Measurements from ENCODE around the gene IGSF21. TPM values are rescaled to one million over a fixed set of nuclear protein-coding genes. Genes with fewer than 3 reads are reported as not detected.

The IGSF21 gene
- total and polyA plus RNA-seq, 2 donors (not counting 3 experiments of a cell fraction or from before 2014, with no cell fraction given) = not detected

DNA sequence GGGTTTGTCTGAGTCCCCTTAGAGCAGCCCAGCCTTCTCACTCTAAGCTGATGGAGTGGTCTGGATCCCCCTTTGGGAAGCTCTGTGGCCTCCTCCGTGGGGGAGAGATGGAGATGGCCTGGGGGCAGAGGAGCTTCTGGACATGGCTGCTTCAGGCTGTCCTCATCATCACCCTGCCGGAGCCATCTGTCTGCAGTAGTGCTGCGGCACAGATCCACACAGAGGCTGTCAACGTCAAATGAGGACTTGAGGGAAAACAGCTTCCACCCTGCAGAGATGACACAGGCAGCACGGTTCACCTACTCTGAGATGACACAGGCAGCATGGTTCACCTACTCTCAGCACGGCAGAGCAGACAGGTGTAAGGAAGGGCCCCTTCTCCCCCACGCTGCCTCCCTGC is 134.3 kb downstream of the IGSF21 start:
- dilution Hi-C loops (cut with MboI; ENCODE audit: extremely low pct_ligation_motif_present, low sequenced_read_pairs) = no loop called here
- H4K20me1 ChIP-seq (replicated peaks; ENCODE audit: control insufficient read depth, extremely low read depth, insufficient read depth, low read length) = no peaks in the 10 kb centered on the region

More for the DNA sequence above, 134.3 kb downstream of the IGSF21 start:
- Histone ChIP-seq H3K27me3 (ENCODE audit: control insufficient read depth in 2 of 2, insufficient read depth in 2 of 2, low read length in 2 of 2) (no peaks in the 10 kb centered on the region), H3K9me1 (replicated peaks; ENCODE audit: control insufficient read depth, extremely low read depth, insufficient read depth, low read length) (no peaks in the 10 kb centered on the region), H3K9ac (replicated peaks; ENCODE audit: extremely low read depth, insufficient read depth, low read length) (no peak overlapping the region), H3K4me2 (ENCODE audit: insufficient read depth, low read length) (no peak overlapping the region), H3K9me3 (replicated peaks; ENCODE audit: control insufficient read depth, insufficient read depth, low read length) (no peaks in the 10 kb centered on the region), H3K4me1 (ENCODE audit: control insufficient read depth, extremely low read depth, insufficient read depth, low read length) (no peaks in the 10 kb centered on the region), H3K36me3 (ENCODE audit: control insufficient read depth in 2 of 2, extremely low read depth in 1 of 2, insufficient read depth in 2 of 2, low read length in 2 of 2) (no peaks in the 10 kb centered on the region), H2AFZ (ENCODE audit: low read depth, low read length) (no peak overlapping the region), H3K27ac (ENCODE audit: insufficient read depth, low read depth, low read length) (no peak overlapping the region), H3K4me3 (replicated peaks in 1 of 3; ENCODE audit: insufficient read depth in 1 of 3, low read depth in 1 of 3, low read length in 3 of 3) (no peak overlapping the region), H3K79me2 (ENCODE audit: control insufficient read depth, insufficient read depth, low read length) (no peaks in the 10 kb centered on the region)
- FAIRE-seq (no peak), DNase-seq (ENCODE audit: low read depth, low spot score) (no peak)
- no TSS peak for BruUV-seq (replicated peaks)
- POLR2A ChIA-PET = no interaction called here
- intact Hi-C loops (cut with micrococcal nuclease) = no loop called here
- no peak for TF ChIP-seq EZH2 (IDR thresholded peaks at IDR 0.05; ENCODE audit: borderline replicate concordance, low read depth, low read length, severe bottlenecking)
- TF ChIP-seq GATA2 (IDR thresholded peaks at IDR 0.05; ENCODE audit: insufficient read depth, insufficient read length, low read depth, low read length) = no peak
- TF ChIP-seq CTCF (IDR thresholded peaks at IDR 0.05; ENCODE audit: extremely low read depth in 1 of 2, insufficient read depth in 1 of 2, low read depth in 1 of 2, low read length in 2 of 2) = no peak
- TF ChIP-seq, protein P1, sequence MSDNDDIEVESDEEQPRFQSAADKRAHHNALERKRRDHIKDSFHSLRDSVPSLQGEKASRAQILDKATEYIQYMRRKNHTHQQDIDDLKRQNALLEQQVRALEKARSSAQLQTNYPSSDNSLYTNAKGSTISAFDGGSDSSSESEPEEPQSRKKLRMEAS (IDR thresholded peaks at IDR 0.05; ENCODE audit: insufficient read depth, insufficient read length) = no peak
- no peak for TF ChIP-seq POLR2A (IDR thresholded peaks at IDR 0.05; ENCODE audit: low read depth, low read length)
- no peak for TF ChIP-seq FOS (IDR thresholded peaks at IDR 0.05; ENCODE audit: borderline replicate concordance, insufficient read depth, low read length)
- TF ChIP-seq POLR2AphosphoS5 (IDR thresholded peaks at IDR 0.05; ENCODE audit: insufficient read depth, low read depth, low read length) = no peak
- no peak for TF ChIP-seq MYC (IDR thresholded peaks at IDR 0.05; ENCODE audit: low read depth, low read length)
- no peak for TF ChIP-seq JUN (IDR thresholded peaks at IDR 0.05; ENCODE audit: borderline replicate concordance, insufficient read depth, insufficient read length, low read depth)
- CTCF ChIA-PET = no interaction called here
